Coronary artery (tissue), 2 donors: ENCODE results near the gene ZNF580.

Experiments used
- DNase-seq: peaks from one replicate; pipeline ENCODE4 v3.0.0-alpha.2; 2017; ENCODE audit warnings: low spot score
- H3K27ac ChIP-seq, 2 donors: fragments of 200-600 bp; sonication (generic); one replicate each; pipeline ENCODE4 v1.5.1; 2016 to 2019
- H3K4me3 ChIP-seq: fragments of 200-600 bp; sonication (generic); 2 replicates; pipeline ENCODE4 v1.5.1; 2016; ENCODE audit warnings: mild to moderate bottlenecking, moderate library complexity
- TF ChIP-seq, protein P1 (sequence below): fragments of 200-600 bp; sonication (generic); IDR thresholded peaks from one replicate; pipeline ENCODE4 v1.5.1; 2019; ENCODE audit warnings: antibody characterized with exemption

The ZNF580 gene

DNA sequence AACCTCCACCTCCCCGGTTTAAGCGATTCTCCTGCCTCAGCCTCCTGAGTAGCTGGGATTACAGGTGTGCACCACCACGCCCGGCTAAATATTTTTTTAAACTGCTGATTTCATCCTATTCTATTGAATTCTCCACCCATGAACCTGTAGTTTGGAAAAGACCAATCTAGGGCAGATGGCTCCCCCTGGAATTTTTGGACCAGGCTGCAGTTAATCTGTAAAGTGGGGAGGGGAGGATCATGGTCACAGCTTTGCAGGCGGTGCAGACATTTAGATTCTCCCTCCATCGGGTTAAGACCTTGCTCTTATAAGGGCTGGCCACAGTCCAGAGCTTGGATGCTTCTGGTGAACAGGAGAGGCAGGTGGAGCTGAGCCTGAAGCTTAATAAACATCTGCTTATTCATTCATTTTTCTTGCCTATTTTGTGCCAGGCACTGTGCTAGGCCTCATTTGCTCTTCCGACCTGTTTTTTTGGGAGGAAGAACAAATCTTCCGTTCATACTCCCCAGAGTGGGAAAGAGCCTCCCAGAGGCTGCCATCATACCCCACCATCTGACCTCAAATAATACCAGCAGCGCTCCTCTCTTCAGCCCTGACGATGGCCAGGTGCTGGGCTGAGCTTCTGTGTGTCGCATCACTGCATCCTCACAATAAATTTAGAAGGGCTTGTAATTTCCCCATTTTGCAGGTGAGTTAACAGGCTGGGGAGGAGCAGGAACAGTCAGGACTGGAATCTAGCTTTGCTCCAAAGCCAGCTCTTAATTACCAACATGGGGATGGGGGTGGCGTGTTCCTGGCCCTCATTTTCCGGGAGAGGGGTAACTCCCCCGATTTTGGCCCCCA, 6.3 kb downstream of the ZNF580 start:
- TF ChIP-seq, protein P1, sequence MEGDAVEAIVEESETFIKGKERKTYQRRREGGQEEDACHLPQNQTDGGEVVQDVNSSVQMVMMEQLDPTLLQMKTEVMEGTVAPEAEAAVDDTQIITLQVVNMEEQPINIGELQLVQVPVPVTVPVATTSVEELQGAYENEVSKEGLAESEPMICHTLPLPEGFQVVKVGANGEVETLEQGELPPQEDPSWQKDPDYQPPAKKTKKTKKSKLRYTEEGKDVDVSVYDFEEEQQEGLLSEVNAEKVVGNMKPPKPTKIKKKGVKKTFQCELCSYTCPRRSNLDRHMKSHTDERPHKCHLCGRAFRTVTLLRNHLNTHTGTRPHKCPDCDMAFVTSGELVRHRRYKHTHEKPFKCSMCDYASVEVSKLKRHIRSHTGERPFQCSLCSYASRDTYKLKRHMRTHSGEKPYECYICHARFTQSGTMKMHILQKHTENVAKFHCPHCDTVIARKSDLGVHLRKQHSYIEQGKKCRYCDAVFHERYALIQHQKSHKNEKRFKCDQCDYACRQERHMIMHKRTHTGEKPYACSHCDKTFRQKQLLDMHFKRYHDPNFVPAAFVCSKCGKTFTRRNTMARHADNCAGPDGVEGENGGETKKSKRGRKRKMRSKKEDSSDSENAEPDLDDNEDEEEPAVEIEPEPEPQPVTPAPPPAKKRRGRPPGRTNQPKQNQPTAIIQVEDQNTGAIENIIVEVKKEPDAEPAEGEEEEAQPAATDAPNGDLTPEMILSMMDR: no peak
- H3K27ac ChIP-seq: peak overlapping the region; percentile 84 to 93
- DNase-seq: no peak
- H3K4me3 ChIP-seq: peak overlapping the region; percentile 99

DNA sequence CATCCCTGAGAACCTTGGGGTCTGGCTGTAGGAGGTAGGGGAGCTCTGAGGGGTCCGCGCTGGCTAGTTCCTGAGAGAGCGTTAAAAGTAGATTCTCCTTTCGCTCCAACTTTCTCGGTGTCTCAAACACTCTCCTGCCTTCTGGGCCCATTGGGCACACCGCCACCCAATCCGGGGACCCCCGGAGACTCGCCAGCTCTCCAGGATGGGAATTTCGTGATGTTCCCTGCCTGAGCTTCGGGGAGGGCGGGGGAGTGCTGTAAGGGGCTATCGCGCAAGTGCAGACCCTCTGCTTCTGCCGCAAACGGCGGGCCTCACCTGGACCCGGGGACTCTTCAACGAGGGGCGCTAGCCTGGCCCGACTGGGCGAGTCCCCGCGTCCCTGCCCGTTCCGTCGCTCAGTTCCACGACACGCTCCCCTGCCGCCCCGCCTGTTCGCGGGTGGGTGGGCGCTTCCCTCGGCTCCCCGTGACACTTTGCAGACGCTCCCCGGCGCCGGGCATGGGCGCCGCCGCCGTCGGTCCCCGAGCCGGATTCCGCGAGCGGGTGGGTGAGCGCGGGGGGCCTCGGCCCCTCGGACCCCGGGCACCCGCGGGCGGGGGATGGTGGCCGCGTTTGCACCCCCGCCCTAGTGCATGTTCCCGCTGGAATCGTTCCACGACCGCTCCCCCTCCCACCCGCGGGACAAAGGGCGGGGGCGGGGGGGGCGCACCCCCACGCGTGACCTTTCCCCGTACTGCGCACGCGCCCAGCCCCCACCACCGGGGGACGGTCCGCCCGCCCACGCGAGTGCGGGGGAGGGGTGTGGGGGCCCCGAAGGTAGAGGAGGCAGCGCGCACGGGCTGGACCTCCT, 7.2 kb downstream of the ZNF580 start, which contains the start of gene CCDC106:
Gene CCDC106 (plus strand): TSS at position 481 of the 853 bp plus-strand sequence. CDS start 835 bp downstream, outside the sequence.
- TF ChIP-seq, protein P1: no peak
- Histone ChIP-seq H3K27ac (peak within 1 kb of the TSS; percentile 84 to 93), H3K4me3 (peak within 1 kb of the TSS; percentile 99)
- no peak for DNase-seq

GRCh38 chr19:55648585-55649267, 7.9 kb downstream of the ZNF580 start:
- Histone ChIP-seq H3K4me3 (peak overlapping the region; percentile 99), H3K27ac (peak overlapping the region; percentile 84 to 93)
- TF ChIP-seq, protein P1: no peak
- no peak for DNase-seq

DNA sequence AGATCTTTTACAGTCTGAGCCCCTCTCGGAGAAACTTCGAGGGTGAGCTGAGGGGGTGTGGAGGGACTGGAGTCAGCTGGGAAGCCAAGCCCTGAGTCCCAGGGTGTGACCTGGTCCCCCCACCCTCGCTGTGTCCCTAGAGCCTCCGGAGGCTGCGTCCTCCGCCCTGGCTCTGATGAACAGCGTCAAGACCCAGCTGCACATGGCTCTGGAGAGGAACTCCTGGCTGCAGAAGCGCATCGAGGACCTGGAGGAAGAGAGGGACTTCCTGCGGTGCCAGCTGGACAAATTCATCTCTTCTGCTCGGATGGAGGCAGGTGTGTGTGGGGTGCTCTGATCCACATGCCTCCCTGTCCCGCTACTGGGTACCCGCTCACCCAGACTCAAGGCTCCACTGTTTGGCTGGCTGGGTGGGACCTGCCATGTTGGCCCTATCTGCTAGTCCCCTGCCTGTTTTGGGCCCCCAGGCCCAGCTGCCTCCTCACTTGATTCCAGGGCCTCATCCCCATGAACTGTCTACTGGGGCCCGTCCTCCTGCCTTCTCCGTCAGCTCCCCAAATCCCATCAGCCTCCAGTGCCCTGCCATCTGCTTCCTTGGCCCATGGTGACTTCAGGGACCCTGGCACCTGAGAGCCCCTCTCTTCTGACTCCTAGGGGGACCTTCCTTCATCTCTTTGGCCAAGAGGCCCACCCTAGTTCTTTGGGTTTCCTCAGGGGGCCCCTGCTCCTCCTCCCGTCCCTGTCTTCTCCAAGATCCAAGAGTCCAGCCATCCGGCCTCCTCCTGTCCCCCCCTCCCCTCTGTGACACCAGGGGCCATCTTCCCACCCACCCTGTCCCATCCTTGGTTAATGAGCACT, 8.7 kb downstream of the ZNF580 start:
- no peak for DNase-seq
- peak overlapping the region; percentile 99 for H3K4me3 ChIP-seq
- TF ChIP-seq, protein P1: no peak
- H3K27ac ChIP-seq: peak overlapping the region in 1 of 2 donors; percentile 93

DNA sequence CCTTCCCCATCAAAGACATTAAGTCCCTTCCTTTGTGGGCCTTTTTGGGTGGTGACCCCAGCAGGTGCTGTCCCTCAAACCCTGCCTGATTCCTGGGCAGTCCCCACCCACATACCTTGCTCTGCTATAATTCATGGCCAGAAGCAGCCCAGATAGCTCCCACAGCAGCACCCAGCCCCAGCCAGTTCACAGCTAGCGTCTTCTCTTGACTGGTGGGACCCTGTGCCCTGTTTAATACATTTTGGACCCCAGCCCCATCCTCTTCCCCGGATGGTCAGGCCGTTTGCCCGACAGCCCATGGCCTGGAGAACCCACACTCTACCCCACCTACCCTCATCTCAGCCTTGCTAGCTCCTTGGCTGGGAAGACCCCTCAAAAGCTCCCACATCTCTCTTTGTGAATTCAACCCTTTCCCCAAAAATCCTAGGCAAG, 9.3 kb downstream of the ZNF580 start:
- DNase-seq: no peak
- TF ChIP-seq, protein P1: no peak
- H3K4me3 ChIP-seq: no peak overlapping the region
- H3K27ac ChIP-seq: no peak overlapping the region
